Vagina (tissue), 2 donors: ENCODE data around the gene ZNF219. TPM values are rescaled to one million over a fixed set of nuclear protein-coding genes. Genes with fewer than 3 reads are reported as not detected.
A peak's percentile ranks its signal among the peaks of the same experiment; 100 is the strongest.

Experiments
- DNase-seq, 2 donors: peaks; one replicate each; pipeline ENCODE4 v3.0.0-alpha.2; 2017; ENCODE audit errors: extremely low spot score in 2 of 2
- H3K27ac ChIP-seq: fragments of 200-600 bp; sonication (generic); one replicate; pipeline ENCODE4 v1.5.1; 2019
- H3K27me3 ChIP-seq: fragments of 200-600 bp; sonication (generic); one replicate; pipeline ENCODE4 v1.5.1; 2019
- H3K36me3 ChIP-seq, 2 donors: fragments of 200-600 bp; sonication (generic); one replicate each; pipeline ENCODE4 v1.5.1; 2017 to 2019
- H3K4me1 ChIP-seq: fragments of 200-600 bp; sonication (generic); one replicate; pipeline ENCODE4 v1.5.1; 2019
- H3K4me3 ChIP-seq, 2 donors: fragments of 200-600 bp; sonication (generic); 1 replicate in 1 of 2; 2 replicates in 1 of 2; pipeline ENCODE4 v1.5.1; 2016 to 2019
- H3K9me3 ChIP-seq: fragments of 200-600 bp; sonication (generic); one replicate; pipeline ENCODE4 v1.5.1; 2019
- POLR2A ChIP-seq, 2 donors: fragments of 450-650 bp; IDR thresholded peaks; one replicate each; pipeline ENCODE4 v1.6.1; 2017; ENCODE audit warnings: antibody characterized with exemption in 2 of 2, mild to moderate bottlenecking in 2 of 2, moderate library complexity in 2 of 2
- POLR2AphosphoS5 ChIP-seq, 2 donors: sonication (generic); formaldehyde crosslinking; IDR thresholded peaks; one replicate each; pipeline ENCODE4 v1.9.0; 2017; ENCODE audit warnings: antibody characterized with exemption in 2 of 2, mild to moderate bottlenecking in 2 of 2, low read depth in 1 of 2; ENCODE audit not compliant: insufficient read depth in 1 of 2
- intact Hi-C: fragments of 100-400 bp; cut with DNase I; formaldehyde crosslinking; loops from one replicate; pipeline ENCODE4 v1.15.1; 2023
- total RNA-seq: library from RNA; depleted of rRNA; stranded (reverse); fragments of >200 nt; gene quantifications from one replicate; pipeline ENCODE4 v1.2.3, GENCODE V29; 2016
- TF ChIP-seq, protein P1 (sequence below), 3 experiments: fragments of 450-650 bp in 2 of 3; fragments of 200-600 bp in 1 of 3; sonication (generic) in 1 of 3; IDR thresholded peaks; one replicate each; pipeline ENCODE4 v1.5.1; 2017 to 2019; ENCODE audit warnings: antibody characterized with exemption in 3 of 3, mild to moderate bottlenecking in 2 of 3, moderate library complexity in 2 of 3

ZNF219 gene
- total RNA-seq, 1 donor from 2014 or later: 69.2 TPM

DNA sequence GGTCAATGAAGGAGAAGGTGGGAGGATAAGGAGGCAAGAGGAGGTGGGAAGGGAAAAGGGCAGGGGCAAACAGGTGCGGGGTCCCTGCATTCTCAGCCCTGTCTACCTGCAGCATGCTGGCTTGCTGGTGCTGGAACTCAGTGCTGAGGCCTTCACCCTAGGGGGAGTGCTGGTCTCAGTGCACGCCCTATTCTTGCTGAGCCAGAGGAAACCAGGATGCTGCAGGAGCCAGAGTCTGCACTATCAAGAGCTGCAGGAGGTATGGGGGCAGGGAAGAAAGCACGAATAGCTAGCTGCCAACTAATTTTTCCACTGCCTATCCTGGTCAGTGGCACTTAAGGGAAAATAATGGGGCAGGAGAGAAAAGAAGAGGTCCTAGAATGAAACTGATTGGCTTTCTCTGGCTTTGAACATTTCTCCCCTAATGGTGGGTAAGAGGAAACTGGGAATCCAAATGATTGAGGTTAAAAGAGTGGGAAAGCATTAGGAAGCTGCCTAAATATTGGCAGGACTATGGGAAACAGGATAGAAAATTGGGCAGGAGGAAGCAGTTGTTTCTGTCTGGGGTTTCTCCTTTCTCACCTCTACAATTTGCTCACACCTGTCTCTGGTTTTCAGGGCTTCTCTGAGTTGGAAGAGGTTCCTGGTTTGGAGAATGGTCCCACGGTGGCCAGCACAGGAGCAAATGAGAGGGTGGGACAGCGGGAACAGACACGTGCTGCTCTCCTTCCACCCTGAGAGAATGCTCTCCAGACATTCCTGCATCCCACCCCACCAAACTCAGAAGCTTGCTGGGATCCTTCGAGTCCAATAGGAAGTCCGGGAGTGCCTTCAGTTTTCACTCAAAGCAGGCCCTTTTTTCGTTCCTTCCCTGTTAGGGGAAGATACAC lies 4.3 kb upstream of the ZNF219 start:
- no peaks in the 10 kb centered on the region for H3K36me3 ChIP-seq
- TF ChIP-seq, protein P1, sequence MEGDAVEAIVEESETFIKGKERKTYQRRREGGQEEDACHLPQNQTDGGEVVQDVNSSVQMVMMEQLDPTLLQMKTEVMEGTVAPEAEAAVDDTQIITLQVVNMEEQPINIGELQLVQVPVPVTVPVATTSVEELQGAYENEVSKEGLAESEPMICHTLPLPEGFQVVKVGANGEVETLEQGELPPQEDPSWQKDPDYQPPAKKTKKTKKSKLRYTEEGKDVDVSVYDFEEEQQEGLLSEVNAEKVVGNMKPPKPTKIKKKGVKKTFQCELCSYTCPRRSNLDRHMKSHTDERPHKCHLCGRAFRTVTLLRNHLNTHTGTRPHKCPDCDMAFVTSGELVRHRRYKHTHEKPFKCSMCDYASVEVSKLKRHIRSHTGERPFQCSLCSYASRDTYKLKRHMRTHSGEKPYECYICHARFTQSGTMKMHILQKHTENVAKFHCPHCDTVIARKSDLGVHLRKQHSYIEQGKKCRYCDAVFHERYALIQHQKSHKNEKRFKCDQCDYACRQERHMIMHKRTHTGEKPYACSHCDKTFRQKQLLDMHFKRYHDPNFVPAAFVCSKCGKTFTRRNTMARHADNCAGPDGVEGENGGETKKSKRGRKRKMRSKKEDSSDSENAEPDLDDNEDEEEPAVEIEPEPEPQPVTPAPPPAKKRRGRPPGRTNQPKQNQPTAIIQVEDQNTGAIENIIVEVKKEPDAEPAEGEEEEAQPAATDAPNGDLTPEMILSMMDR (IDR thresholded peaks at IDR 0.05): no peak
- TF ChIP-seq POLR2AphosphoS5 (IDR thresholded peaks at IDR 0.05; ENCODE audit: insufficient read depth in 1 of 2, low read depth in 1 of 2) (no peak), POLR2A (IDR thresholded peaks at IDR 0.05) (no peak)
- H3K27me3 ChIP-seq: no peaks in the 10 kb centered on the region
- H3K4me3 ChIP-seq: peak overlapping the region; percentile 67 to 72
- peak overlapping the region; percentile 99 for H3K27ac ChIP-seq
- peaks cover 58% of the 10 kb centered on the region for H3K4me1 ChIP-seq
- intact Hi-C loops: loop anchor here (5.0 kb wide), 1 partner anchor 75 kb away; the partner anchor contains the start of gene NDRG2
- H3K9me3 ChIP-seq: no peaks in the 10 kb centered on the region
- DNase-seq: no peak

DNA sequence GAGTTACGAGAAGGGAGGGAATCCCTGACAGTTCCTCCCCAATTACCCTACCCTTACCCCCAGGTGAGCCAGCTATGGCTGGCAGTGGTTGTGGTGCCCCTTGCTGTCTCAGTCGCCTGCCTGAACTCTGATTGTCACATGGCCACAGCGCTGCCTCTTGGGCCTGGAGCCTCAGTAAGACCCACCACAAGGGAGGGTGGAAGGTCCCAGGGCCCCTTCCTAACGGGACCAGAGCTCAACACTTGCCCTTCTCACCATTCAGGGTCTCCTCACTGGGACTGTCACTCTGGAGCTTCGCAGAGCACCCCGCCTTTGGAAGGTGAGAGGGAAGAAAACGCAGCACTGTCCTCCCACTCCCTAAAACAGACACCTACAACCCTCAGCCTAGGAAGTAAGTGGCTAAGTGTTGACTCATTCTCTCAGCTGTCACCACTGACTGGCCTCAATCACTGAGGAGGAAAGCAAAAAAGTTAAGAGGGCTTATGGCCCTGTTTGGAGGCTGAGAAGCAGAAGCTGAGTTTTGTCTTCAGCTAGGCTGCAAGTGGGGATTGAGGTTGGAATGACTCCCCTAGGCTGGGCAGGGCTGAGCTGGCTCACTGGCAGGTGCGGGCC lies 3.5 kb upstream of the ZNF219 start:
- H3K27ac ChIP-seq: no peak overlapping the region
- peaks cover 60% of the 10 kb centered on the region for H3K4me1 ChIP-seq
- TF ChIP-seq, protein P1 (IDR thresholded peaks at IDR 0.05): no peak
- TF ChIP-seq POLR2AphosphoS5 (IDR thresholded peaks at IDR 0.05; ENCODE audit: insufficient read depth in 1 of 2, low read depth in 1 of 2) (no peak), POLR2A (IDR thresholded peaks at IDR 0.05) (no peak)
- H3K4me3 ChIP-seq: no peak overlapping the region
- no peaks in the 10 kb centered on the region for H3K27me3 ChIP-seq
- no peaks in the 10 kb centered on the region for H3K9me3 ChIP-seq
- no peaks in the 10 kb centered on the region for H3K36me3 ChIP-seq
- peak in 1 of 2 donors; percentile 76 for DNase-seq
- intact Hi-C loops: loop anchor here (5.0 kb wide), 1 partner anchor 75 kb away; the partner anchor contains the start of gene NDRG2

DNA sequence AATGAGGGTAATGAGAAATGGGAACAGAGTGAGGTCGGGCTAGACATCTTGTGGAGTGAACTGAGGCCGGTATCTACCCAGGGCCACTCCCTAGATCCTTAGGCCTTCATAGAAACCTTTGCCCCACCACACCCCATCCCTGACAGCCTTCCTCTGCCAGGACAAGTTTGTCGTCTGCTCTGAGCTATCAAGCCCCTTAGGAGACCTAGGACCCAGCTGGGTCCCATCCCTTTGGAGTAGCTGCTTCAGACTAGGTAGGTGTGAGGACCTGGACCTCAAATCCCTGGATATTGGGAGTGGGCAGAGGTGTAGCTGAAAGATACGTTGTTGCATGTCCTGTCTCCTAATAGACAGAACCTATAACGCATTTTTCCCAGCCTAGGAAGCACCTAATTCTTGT lies 2.5 kb upstream of the ZNF219 start, which contains the start of gene TMEM253:
TMEM253 (plus strand) TSS at position 136 of the 400 bp plus-strand sequence. CDS start 278 bp downstream, outside the sequence.
- no peaks in the 10 kb centered on the region for H3K36me3 ChIP-seq
- DNase-seq: peak in 1 of 2 donors; percentile 47
- TF ChIP-seq POLR2A (IDR thresholded peaks at IDR 0.05) (no peak), POLR2AphosphoS5 (IDR thresholded peaks at IDR 0.05; ENCODE audit: insufficient read depth in 1 of 2, low read depth in 1 of 2) (no peak)
- TF ChIP-seq, protein P1 (IDR thresholded peaks at IDR 0.05): no peak
- H3K27me3 ChIP-seq: no peaks in the 10 kb centered on the region
- no peaks in the 10 kb centered on the region for H3K9me3 ChIP-seq
- peak within 1 kb of the TSS; percentile 95 for H3K27ac ChIP-seq
- intact Hi-C loops: loop anchor here (5.0 kb wide), 1 partner anchor 74 kb away; the partner anchor contains the start of gene NDRG2
- H3K4me3 ChIP-seq: no peak within 1 kb of the TSS
- H3K4me1 ChIP-seq: peaks cover 60% of the 10 kb centered on the region

DNA sequence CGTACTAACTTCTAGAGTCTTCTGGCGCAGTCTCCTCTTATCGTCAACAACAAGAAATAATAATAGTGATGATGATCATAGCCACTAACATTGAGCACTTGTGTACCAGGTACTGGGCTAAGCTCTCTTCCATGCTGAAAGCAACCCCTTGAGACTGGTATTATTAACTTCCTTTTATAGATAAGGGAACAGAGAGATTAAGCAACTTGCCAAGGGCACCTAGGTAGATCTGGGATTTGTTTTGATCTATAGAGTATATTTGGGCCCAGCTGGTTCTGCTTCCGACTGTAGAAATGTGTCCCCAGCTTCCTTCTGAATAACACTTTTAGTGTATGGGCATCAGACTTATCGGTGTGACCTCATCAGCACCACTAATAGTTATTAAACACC lies 1.1 kb upstream of the ZNF219 start:
- TF ChIP-seq POLR2A (IDR thresholded peaks at IDR 0.05) (no peak), POLR2AphosphoS5 (IDR thresholded peaks at IDR 0.05; ENCODE audit: insufficient read depth in 1 of 2, low read depth in 1 of 2) (no peak)
- TF ChIP-seq, protein P1 (IDR thresholded peaks at IDR 0.05): no peak
- Histone ChIP-seq H3K27me3 (no peaks in the 10 kb centered on the region), H3K9me3 (no peaks in the 10 kb centered on the region), H3K4me1 (peaks cover 50% of the 10 kb centered on the region), H3K27ac (peak overlapping the region; percentile 95), H3K36me3 (no peaks in the 10 kb centered on the region), H3K4me3 (peak overlapping the region in 1 of 2 donors; percentile 62)
- intact Hi-C loops: no loop called here
- DNase-seq: no peak
